Brain pericyte (primary cell): ENCODE results near the gene TCHH.

Experiments used
- DNase-seq: peaks from one replicate; pipeline ENCODE4 v3.0.0-alpha.2; 2012; ENCODE audit warnings: low read depth, low spot score

Gene TCHH

DNA sequence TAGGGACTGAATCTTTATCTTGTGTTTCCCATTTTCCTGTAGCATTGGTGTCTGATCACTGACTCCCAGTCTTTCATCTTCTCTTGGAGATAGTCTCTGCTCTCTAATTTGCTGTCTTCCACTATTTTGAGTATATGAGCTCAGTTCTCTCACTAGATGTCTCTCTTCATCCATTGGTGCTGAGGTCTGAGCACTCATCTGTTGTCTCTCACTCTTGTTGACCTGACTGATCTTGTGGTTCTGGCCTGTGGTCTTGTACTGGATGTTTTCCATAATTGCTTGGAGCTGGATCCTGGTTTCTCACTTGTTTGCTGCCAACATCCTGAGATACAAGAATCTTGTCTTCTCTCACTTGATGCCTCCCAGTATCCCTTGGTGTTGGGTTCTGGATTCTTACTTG, 53.3 kb downstream of the TCHH start:
- DNase-seq, result no peak
